IMR-90 (cell line): ENCODE data around the gene RAI14. TPM values are rescaled to one million over a fixed set of nuclear protein-coding genes. Genes with fewer than 3 reads are reported as not detected.

Experiments
- ATAC-seq: fragments of 200-7000 bp; cut with Tn5 transposase; 2 replicates; pipeline ENCODE4 v1.9.1; 2020; ENCODE audit warnings: low read depth, mild to moderate bottlenecking, moderate library complexity
- BruUV-seq: library from RNA; stranded (reverse); fragments of 400-500 nt; replicated peaks from 2 replicates; lab custom pipeline; 2021; lab: Mats Ljungman, UMichigan
- CTCF ChIA-PET: fragments of 300-600 bp; formaldehyde crosslinking; extraction: SDS; loops from one replicate; lab custom pipeline; 2021; ENCODE audit warnings: antibody characterized with exemption; lab: Yijun Ruan, JAX
- POLR2A ChIA-PET: fragments of 300-600 bp; sonication (Branson Sonifier 250); formaldehyde crosslinking; loops from one replicate; lab custom pipeline; 2022; ENCODE audit warnings: antibody characterized with exemption; ENCODE audit not compliant: unreplicated experiment; lab: Charles Lee
- DNase-seq: peaks from one replicate; pipeline ENCODE4 v3.0.0; 2013
- H2AFZ ChIP-seq: replicated peaks from 2 replicates; pipeline ENCODE3; 2013; ENCODE audit warnings: low read length, mild to moderate bottlenecking; ENCODE audit not compliant: poor library complexity
- H2AK5ac ChIP-seq: 2 replicates; pipeline ENCODE4 v1.6.1; 2013; ENCODE audit warnings: low read depth, low read length, inconsistent platforms
- H2AK9ac ChIP-seq: replicated peaks from 2 replicates; pipeline ENCODE3; 2013; ENCODE audit warnings: mild to moderate bottlenecking, low read depth, low read length, moderate library complexity; ENCODE audit not compliant: poor library complexity
- H2BK120ac ChIP-seq: 2 replicates; pipeline ENCODE4 v1.6.1; 2013; ENCODE audit warnings: low read depth, low read length, inconsistent platforms
- H2BK15ac ChIP-seq: 3 replicates; pipeline ENCODE4 v1.6.1; 2013; ENCODE audit warnings: low read depth, low read length, inconsistent platforms
- H2BK20ac ChIP-seq: 2 replicates; pipeline ENCODE4 v1.6.1; 2013; ENCODE audit warnings: low read depth, mild to moderate bottlenecking, inconsistent platforms, low read length, moderate library complexity
- H2BK5ac ChIP-seq: 2 replicates; pipeline ENCODE4 v1.6.1; 2013; ENCODE audit warnings: mild to moderate bottlenecking, low read depth, low read length, inconsistent platforms; ENCODE audit not compliant: poor library complexity, severe bottlenecking
- H3K14ac ChIP-seq: replicated peaks from 2 replicates; pipeline ENCODE4 v1.6.1; 2013; ENCODE audit warnings: low read depth, low read length, inconsistent platforms
- H3K18ac ChIP-seq: 2 replicates; pipeline ENCODE4 v1.6.1; 2013; ENCODE audit warnings: low read depth, low read length, control low read depth
- H3K23ac ChIP-seq: 2 replicates; pipeline ENCODE4 v1.6.1; 2013; ENCODE audit warnings: low read depth, low read length, inconsistent platforms
- H3K27ac ChIP-seq: 2 replicates; pipeline ENCODE4 v1.5.1; 2013; ENCODE audit warnings: mild to moderate bottlenecking, control low read depth, low read length; ENCODE audit not compliant: insufficient read depth
- H3K27me3 ChIP-seq: 2 replicates; pipeline ENCODE4 v1.6.1; 2013; ENCODE audit warnings: low read length; ENCODE audit not compliant: control insufficient read depth, insufficient read depth
- H3K36me3 ChIP-seq: 2 replicates; pipeline ENCODE4 v1.6.1; 2013; ENCODE audit warnings: low read length, mixed read lengths; ENCODE audit not compliant: control insufficient read depth, insufficient read depth
- H3K4ac ChIP-seq: 2 replicates; pipeline ENCODE4 v1.6.1; 2013; ENCODE audit warnings: low read depth, low read length, inconsistent platforms
- H3K4me1 ChIP-seq: 2 replicates; pipeline ENCODE4 v1.6.1; 2013; ENCODE audit warnings: low read length, mixed read lengths; ENCODE audit not compliant: control insufficient read depth, insufficient read depth
- H3K4me2 ChIP-seq: 2 replicates; pipeline ENCODE4 v1.6.1; 2013; ENCODE audit warnings: low read depth, mild to moderate bottlenecking, control low read depth, low read length, moderate library complexity
- H3K4me3 ChIP-seq: 2 replicates; pipeline ENCODE4 v1.5.1; 2013; ENCODE audit warnings: low read depth, mild to moderate bottlenecking, control low read depth, low read length, moderate library complexity; ENCODE audit not compliant: insufficient read depth
- H3K56ac ChIP-seq: 2 replicates; pipeline ENCODE4 v1.6.1; 2013; ENCODE audit warnings: low read length, inconsistent platforms; ENCODE audit not compliant: insufficient read depth; ENCODE audit errors: extremely low read depth
- H3K79me1 ChIP-seq, 2 experiments: 2 replicates each; pipeline ENCODE4 v1.6.1; 2013; ENCODE audit warnings: low read length in 2 of 2, inconsistent platforms in 1 of 2, low read depth in 1 of 2
- H3K9ac ChIP-seq: 2 replicates; pipeline ENCODE4 v1.6.1; 2013; ENCODE audit warnings: low read depth, low read length, control low read depth
- H3K9me1 ChIP-seq: 2 replicates; pipeline ENCODE4 v1.6.1; 2013; ENCODE audit warnings: low read length, inconsistent platforms; ENCODE audit not compliant: insufficient read depth
- H3K9me3 ChIP-seq: 2 replicates; pipeline ENCODE4 v1.6.1; 2013; ENCODE audit warnings: low read length; ENCODE audit not compliant: control insufficient read depth, insufficient read depth
- H4K20me1 ChIP-seq: 2 replicates; pipeline ENCODE4 v1.6.1; 2013; ENCODE audit warnings: low read length, inconsistent platforms; ENCODE audit not compliant: insufficient read depth
- H4K5ac ChIP-seq: 2 replicates; pipeline ENCODE4 v1.6.1; 2013; ENCODE audit warnings: mild to moderate bottlenecking, low read depth, low read length, control low read depth
- H4K8ac ChIP-seq, 2 experiments: 2 replicates each; pipeline ENCODE4 v1.6.1; 2013; ENCODE audit warnings: low read depth in 2 of 2, low read length in 2 of 2, control low read depth in 1 of 2, inconsistent platforms in 1 of 2
- H4K91ac ChIP-seq: 2 replicates; pipeline ENCODE4 v1.6.1; 2013; ENCODE audit warnings: low read depth, low read length, inconsistent platforms; ENCODE audit not compliant: insufficient read depth
- BHLHE40 ChIP-seq: fragments of 150-350 bp; IDR thresholded peaks from 2 replicates; pipeline ENCODE4 v1.6.1; 2016; ENCODE audit warnings: mild to moderate bottlenecking, low read depth, low read length
- CEBPB ChIP-seq: IDR thresholded peaks from 2 replicates; pipeline ENCODE4 v1.6.1; 2012; ENCODE audit warnings: low read depth, low read length, improper control_type of control experiment
- CHD1 ChIP-seq: IDR thresholded peaks from 2 replicates; pipeline ENCODE4 v1.6.1; 2012; ENCODE audit warnings: low read depth, low read length, improper control_type of control experiment
- FOS ChIP-seq: fragments of 150-350 bp; IDR thresholded peaks from 2 replicates; pipeline ENCODE4 v1.6.1; 2016; ENCODE audit warnings: low read depth, low read length
- MAFK ChIP-seq: IDR thresholded peaks from 2 replicates; pipeline ENCODE4 v1.6.1; 2012; ENCODE audit warnings: low read depth, low read length, improper control_type of control experiment
- MAZ ChIP-seq: IDR thresholded peaks from 2 replicates; pipeline ENCODE4 v1.6.1; 2012; ENCODE audit warnings: low read depth, mild to moderate bottlenecking, low read length, improper control_type of control experiment, moderate library complexity, borderline replicate concordance
- MXI1 ChIP-seq: IDR thresholded peaks from 2 replicates; pipeline ENCODE4 v1.6.1; 2012; ENCODE audit warnings: low read depth, mild to moderate bottlenecking, low read length, moderate library complexity, borderline replicate concordance
- NFE2L2 ChIP-seq: fragments of 150-350 bp; IDR thresholded peaks from 2 replicates; pipeline ENCODE4 v1.6.1; 2016; ENCODE audit warnings: low read depth, mild to moderate bottlenecking, low read length
- POLR2A ChIP-seq: IDR thresholded peaks from 2 replicates; pipeline ENCODE4 v1.6.1; 2012; ENCODE audit warnings: mild to moderate bottlenecking, low read depth, low read length
- RAD21 ChIP-seq: IDR thresholded peaks from 2 replicates; pipeline ENCODE4 v1.6.1; 2012; ENCODE audit warnings: low read length, improper control_type of control experiment
- RCOR1 ChIP-seq: IDR thresholded peaks from 2 replicates; pipeline ENCODE4 v1.6.1; 2012; ENCODE audit warnings: mild to moderate bottlenecking, low read length, improper control_type of control experiment; ENCODE audit not compliant: insufficient replicate concordance
- RFX5 ChIP-seq: IDR thresholded peaks from 2 replicates; pipeline ENCODE4 v1.8.0; 2012; ENCODE audit warnings: low read depth, mild to moderate bottlenecking, low read length, moderate library complexity
- SMC3 ChIP-seq: fragments of 150-350 bp; IDR thresholded peaks from 2 replicates; pipeline ENCODE4 v1.6.1; 2016; ENCODE audit warnings: low read depth, mild to moderate bottlenecking, antibody characterized with exemption, low read length, moderate library complexity
- WGBS, 2 experiments: methylation state at CpG; one replicate each; pipeline versions ENCODE4 v1.1.5 to v1.1.7; 2013; ENCODE audit warnings: missing lambda C conversion rate in 2 of 2; ENCODE audit not compliant: insufficient read length in 1 of 2; ENCODE audit errors: extremely low coverage in 2 of 2; 5-methylcytosine and 5-hydroxymethylcytosine counted together
- dilution Hi-C: fragments of 300-500 bp; cut with HindIII; formaldehyde crosslinking; loops from one replicate; pipeline ENCODE4 v1.14.3; 2018; ENCODE audit warnings: low sequenced_read_pairs; ENCODE audit not compliant: unreplicated experiment
- in situ Hi-C: fragments of 300-500 bp; cut with MboI; formaldehyde crosslinking; loops from 3 replicates; pipeline ENCODE4 v1.14.3; 2019; ENCODE audit warnings: low sequenced_read_pairs, inconsistent platforms, mixed read lengths
- intact Hi-C: fragments of 100-400 bp; cut with micrococcal nuclease; formaldehyde crosslinking; loops from 2 replicates; pipeline ENCODE4 v1.10.0; 2022
- polyA plus RNA-seq, 3 experiments: library from polyadenylated mRNA; depleted of rRNA; stranded (reverse); fragments of >200 nt; gene quantifications; 2 replicates each; pipeline ENCODE4 v1.2.3, GENCODE V29; 2012; ENCODE audit warnings: low replicate concordance in 1 of 3
- total RNA-seq: library from RNA; depleted of rRNA; stranded (reverse); fragments of >200 nt; gene quantifications from 2 replicates; pipeline ENCODE4 v1.2.3, GENCODE V29; 2012
- TF ChIP-seq, protein P1 (sequence below): fragments of 150-350 bp; IDR thresholded peaks from 2 replicates; pipeline ENCODE4 v1.6.1; 2017; ENCODE audit warnings: mild to moderate bottlenecking, antibody characterized with exemption, low read length, low read depth
- TF ChIP-seq, protein P2 (sequence below): fragments of 150-350 bp; IDR thresholded peaks from 2 replicates; pipeline ENCODE4 v1.6.1; 2016; ENCODE audit warnings: low read depth, mild to moderate bottlenecking, low read length, moderate library complexity, borderline replicate concordance
- TF ChIP-seq, protein P3 (sequence below): conservative IDR thresholded peaks from 2 replicates; pipeline ENCODE4 v1.5.1; 2012; ENCODE audit warnings: mild to moderate bottlenecking, low read depth, low read length, improper control_type of control experiment

Gene RAI14
- total and polyA plus RNA-seq, 2 of the 4 experiments (the other 2 are of a cell fraction), result 221 to 267 TPM

DNA sequence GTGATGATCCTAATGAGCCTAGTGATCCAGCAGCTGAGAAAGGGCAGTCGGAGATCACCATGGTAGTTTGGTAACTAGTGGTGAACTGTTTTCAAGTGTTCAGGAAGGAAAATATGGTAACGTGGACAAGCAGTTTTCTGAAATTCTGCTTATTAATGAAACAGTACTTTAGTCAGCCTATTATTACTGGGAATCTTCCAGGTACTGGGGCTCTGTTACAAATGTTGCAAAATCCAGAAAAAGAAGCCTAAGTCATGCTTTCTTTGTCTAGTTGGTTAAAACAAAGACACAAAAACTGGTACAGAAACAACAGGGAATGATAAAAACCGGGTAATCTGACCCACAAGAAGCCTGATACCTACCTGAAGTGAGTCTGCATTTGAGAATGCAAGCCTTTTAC is 201.0 kb downstream of the RAI14 start:
- POLR2A ChIA-PET, result no interaction called here
- H3K23ac ChIP-seq, result no peak overlapping the region
- no TSS peak for BruUV-seq
- WGBS, 2 experiments, result 83% methylated on average over 1 of the region's 3 CpGs; no CpG with 5 or more reads in 1 of the 2 experiments
- in situ Hi-C loops, result no loop called here
- H3K4me1 ChIP-seq, result no peaks in the 10 kb centered on the region
- TF ChIP-seq MAZ (no peak), MXI1 (no peak), FOS (no peak), CHD1 (no peak), BHLHE40 (no peak), RCOR1 (no peak), RAD21 (no peak), SMC3 (no peak), CEBPB (no peak), RFX5 (no peak), NFE2L2 (no peak), MAFK (no peak), POLR2A (no peak)
- TF ChIP-seq, protein P1, sequence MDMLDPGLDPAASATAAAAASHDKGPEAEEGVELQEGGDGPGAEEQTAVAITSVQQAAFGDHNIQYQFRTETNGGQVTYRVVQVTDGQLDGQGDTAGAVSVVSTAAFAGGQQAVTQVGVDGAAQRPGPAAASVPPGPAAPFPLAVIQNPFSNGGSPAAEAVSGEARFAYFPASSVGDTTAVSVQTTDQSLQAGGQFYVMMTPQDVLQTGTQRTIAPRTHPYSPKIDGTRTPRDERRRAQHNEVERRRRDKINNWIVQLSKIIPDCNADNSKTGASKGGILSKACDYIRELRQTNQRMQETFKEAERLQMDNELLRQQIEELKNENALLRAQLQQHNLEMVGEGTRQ, result no peak
- TF ChIP-seq, protein P2, sequence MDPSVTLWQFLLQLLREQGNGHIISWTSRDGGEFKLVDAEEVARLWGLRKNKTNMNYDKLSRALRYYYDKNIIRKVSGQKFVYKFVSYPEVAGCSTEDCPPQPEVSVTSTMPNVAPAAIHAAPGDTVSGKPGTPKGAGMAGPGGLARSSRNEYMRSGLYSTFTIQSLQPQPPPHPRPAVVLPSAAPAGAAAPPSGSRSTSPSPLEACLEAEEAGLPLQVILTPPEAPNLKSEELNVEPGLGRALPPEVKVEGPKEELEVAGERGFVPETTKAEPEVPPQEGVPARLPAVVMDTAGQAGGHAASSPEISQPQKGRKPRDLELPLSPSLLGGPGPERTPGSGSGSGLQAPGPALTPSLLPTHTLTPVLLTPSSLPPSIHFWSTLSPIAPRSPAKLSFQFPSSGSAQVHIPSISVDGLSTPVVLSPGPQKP, result no peak
- TF ChIP-seq, protein P3, sequence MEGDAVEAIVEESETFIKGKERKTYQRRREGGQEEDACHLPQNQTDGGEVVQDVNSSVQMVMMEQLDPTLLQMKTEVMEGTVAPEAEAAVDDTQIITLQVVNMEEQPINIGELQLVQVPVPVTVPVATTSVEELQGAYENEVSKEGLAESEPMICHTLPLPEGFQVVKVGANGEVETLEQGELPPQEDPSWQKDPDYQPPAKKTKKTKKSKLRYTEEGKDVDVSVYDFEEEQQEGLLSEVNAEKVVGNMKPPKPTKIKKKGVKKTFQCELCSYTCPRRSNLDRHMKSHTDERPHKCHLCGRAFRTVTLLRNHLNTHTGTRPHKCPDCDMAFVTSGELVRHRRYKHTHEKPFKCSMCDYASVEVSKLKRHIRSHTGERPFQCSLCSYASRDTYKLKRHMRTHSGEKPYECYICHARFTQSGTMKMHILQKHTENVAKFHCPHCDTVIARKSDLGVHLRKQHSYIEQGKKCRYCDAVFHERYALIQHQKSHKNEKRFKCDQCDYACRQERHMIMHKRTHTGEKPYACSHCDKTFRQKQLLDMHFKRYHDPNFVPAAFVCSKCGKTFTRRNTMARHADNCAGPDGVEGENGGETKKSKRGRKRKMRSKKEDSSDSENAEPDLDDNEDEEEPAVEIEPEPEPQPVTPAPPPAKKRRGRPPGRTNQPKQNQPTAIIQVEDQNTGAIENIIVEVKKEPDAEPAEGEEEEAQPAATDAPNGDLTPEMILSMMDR, result no peak
- no peak overlapping the region for H3K18ac ChIP-seq
- H3K27ac ChIP-seq, result no peak overlapping the region
- no peak overlapping the region for H2BK5ac ChIP-seq
- H4K8ac ChIP-seq, result no peak overlapping the region
- H3K4me3 ChIP-seq, result no peak overlapping the region
- no peak overlapping the region for H2AK5ac ChIP-seq
- DNase-seq, result no peak
- no peaks in the 10 kb centered on the region for H4K20me1 ChIP-seq
- intact Hi-C loops, result no loop called here
- H3K14ac ChIP-seq, result no peak overlapping the region
- H3K4ac ChIP-seq, result no peak overlapping the region
- no peaks in the 10 kb centered on the region for H3K9me1 ChIP-seq
- H2BK15ac ChIP-seq, result no peak overlapping the region
- CTCF ChIA-PET, result no interaction called here
- no peaks in the 10 kb centered on the region for H3K79me1 ChIP-seq
- H2AK9ac ChIP-seq, result no peak overlapping the region
- no peak overlapping the region for H2BK120ac ChIP-seq
- no peaks in the 10 kb centered on the region for H3K36me3 ChIP-seq
- dilution Hi-C loops, result no loop called here
- no peaks in the 10 kb centered on the region; the same call in none of the 2 replicates for H3K27me3 ChIP-seq
- no peak overlapping the region for H4K91ac ChIP-seq
- H2AFZ ChIP-seq, result no peak overlapping the region
- no peak for ATAC-seq
- no peak overlapping the region for H2BK20ac ChIP-seq
- H3K9me3 ChIP-seq, result no peaks in the 10 kb centered on the region
- no peak overlapping the region for H3K4me2 ChIP-seq
- H3K9ac ChIP-seq, result no peak overlapping the region
- no peak overlapping the region for H3K56ac ChIP-seq
- H4K5ac ChIP-seq, result no peak overlapping the region
